Measurements from ENCODE around the gene LGR4. TPM values are rescaled to one million over a fixed set of nuclear protein-coding genes. Genes with fewer than 3 reads are reported as not detected.
"Not testable (repeated sequence)": the region's sequence is repeated elsewhere in the genome, so short reads cannot be mapped to it uniquely, and the experiment has no call there.

The LGR4 gene
- total and polyA plus RNA-seq, 7 donors, result 11.3 to 44.3 (median 29.9) TPM

DNA sequence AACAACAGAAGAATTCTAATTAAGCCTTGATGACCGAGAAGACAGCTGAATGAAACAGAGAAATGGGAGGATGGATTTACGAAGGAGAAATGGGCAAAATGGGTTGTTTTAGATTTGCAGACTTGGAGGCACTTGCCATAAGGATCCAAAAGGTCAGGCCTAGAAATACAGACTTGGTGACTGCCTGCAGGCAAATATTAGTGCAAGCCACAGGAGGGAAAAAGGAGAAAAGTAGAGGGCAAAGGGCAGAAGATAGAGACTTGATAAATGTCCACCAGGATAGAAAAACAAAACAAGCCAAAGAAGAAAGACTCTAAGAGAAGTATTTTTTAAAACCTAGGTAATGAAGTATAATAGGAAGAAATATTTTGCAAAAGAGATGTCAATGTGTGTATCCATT, 122.7 kb downstream of the LGR4 start:
- Histone ChIP-seq H3K9me3 (no peaks in the 10 kb centered on the region), H3K27ac (no peak overlapping the region), H3K4me3 (no peak overlapping the region), H3K4me1 (peaks cover 0 to 16% (median 8%) of the 10 kb centered on the region in 4 donors), H3K27me3 (no peaks in the 10 kb centered on the region), H3K36me3 (no peaks in the 10 kb centered on the region)
- DNase-seq, result no peak
- TF ChIP-seq EP300 (IDR thresholded peaks at IDR 0.05) (no peak), POLR2A (IDR thresholded peaks at IDR 0.05) (no peak), POLR2AphosphoS5 (IDR thresholded peaks at IDR 0.05) (no peak)
- TF ChIP-seq, protein P1, sequence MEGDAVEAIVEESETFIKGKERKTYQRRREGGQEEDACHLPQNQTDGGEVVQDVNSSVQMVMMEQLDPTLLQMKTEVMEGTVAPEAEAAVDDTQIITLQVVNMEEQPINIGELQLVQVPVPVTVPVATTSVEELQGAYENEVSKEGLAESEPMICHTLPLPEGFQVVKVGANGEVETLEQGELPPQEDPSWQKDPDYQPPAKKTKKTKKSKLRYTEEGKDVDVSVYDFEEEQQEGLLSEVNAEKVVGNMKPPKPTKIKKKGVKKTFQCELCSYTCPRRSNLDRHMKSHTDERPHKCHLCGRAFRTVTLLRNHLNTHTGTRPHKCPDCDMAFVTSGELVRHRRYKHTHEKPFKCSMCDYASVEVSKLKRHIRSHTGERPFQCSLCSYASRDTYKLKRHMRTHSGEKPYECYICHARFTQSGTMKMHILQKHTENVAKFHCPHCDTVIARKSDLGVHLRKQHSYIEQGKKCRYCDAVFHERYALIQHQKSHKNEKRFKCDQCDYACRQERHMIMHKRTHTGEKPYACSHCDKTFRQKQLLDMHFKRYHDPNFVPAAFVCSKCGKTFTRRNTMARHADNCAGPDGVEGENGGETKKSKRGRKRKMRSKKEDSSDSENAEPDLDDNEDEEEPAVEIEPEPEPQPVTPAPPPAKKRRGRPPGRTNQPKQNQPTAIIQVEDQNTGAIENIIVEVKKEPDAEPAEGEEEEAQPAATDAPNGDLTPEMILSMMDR (IDR thresholded peaks at IDR 0.05), result no peak
- 95 to 96% methylated on average over 2 of the region's 2 CpGs for WGBS, 2 donors
- intact Hi-C loops (cut with DNase I), result no loop called here

DNA sequence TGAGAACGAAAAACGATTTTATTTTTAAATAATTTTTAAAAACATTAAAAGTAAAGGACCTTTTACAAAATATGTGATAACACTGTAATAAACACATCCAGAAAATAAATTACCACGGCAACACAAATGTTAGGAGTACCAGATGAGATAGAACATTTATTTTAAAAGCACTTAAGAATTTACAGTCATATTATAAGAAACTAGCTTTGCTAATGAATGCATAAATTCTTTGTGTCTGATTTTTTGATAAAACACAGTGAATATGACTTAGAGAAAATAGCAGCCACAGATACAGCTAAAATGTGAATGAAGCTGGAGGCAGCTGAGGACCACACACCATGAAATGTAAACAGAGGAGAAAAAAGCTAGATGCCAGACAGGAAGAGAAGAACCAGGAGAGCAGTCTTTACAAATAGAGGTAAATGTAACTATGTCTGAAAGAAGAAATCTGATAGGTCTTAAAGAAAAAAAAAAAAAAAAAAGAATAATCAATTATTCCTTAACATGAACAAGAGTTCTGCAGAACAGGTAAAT, 124.2 kb downstream of the LGR4 start:
- H3K9me3 ChIP-seq, result no peaks in the 10 kb centered on the region
- peaks cover 0 to 16% (median 8%) of the 10 kb centered on the region in 4 donors for H3K4me1 ChIP-seq
- no peaks in the 10 kb centered on the region for H3K27me3 ChIP-seq
- no peak overlapping the region for H3K4me3 ChIP-seq
- no peaks in the 10 kb centered on the region for H3K36me3 ChIP-seq
- WGBS, 2 donors, result 16 to 34% methylated on average over 3 of the region's 3 CpGs
- TF ChIP-seq POLR2AphosphoS5 (IDR thresholded peaks at IDR 0.05), result peak in 2 of 4 donors; percentile 52 to 53
- TF ChIP-seq POLR2A (IDR thresholded peaks at IDR 0.05), result no peak
- no peak overlapping the region for H3K27ac ChIP-seq
- DNase-seq, result no peak
- intact Hi-C loops (cut with DNase I), result no loop called here

DNA sequence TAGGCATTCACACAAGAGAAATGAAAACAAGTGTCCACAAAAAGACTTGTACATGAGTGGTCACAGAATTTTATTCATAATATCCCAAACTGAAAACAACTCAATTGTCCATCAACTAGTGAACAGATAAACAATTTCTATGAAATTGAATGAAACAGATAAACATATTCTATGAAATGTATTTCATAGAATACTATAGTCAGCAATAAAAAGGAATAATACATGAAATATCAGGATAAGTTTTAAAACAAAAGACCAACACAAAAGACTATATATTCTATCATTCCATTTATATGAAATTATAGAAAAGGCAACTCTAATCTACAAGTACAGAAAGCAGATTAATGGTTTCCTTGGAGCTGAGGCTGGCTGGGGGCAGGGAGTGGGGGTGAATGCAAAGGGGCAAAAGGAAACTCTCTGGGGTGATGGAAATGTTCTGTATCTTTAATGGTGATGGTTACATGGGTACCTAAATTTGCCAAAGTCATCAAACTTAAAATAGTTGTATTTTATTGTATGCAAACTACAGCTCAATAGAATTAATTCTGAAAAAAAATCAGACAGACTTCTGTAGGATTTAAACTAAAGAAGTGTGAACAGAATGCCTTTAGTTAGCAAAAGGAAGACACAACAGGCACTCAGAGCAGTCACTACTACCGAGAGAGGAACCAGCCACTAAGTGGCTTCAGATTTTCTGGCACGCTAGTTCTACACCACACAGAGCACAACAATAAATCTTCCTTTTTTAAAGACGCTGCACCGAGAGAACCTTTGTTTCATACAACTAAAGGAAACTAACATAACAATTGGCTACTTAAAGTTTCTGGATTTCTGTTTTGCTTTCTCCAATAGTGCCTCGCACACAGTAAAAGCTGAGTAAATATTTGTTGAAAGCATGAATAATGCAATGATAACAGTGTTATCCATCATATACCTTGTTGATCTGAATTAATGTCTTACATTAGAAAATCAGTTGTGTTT, 124.9 kb downstream of the LGR4 start:
- Histone ChIP-seq H3K27ac (no peak overlapping the region), H3K36me3 (no peaks in the 10 kb centered on the region), H3K4me3 (no peak overlapping the region), H3K4me1 (peaks cover 0 to 16% (median 8%) of the 10 kb centered on the region in 4 donors), H3K9me3 (no peaks in the 10 kb centered on the region), H3K27me3 (no peaks in the 10 kb centered on the region)
- TF ChIP-seq, protein P1 (IDR thresholded peaks at IDR 0.05), result no peak
- TF ChIP-seq POLR2AphosphoS5 (IDR thresholded peaks at IDR 0.05), result peak in 2 of 4 donors; percentile 25 to 34
- DNase-seq, result no peak
- intact Hi-C loops (cut with DNase I), result no loop called here
- WGBS, 2 donors, result 11 to 41% methylated on average over 5 of the region's 5 CpGs

DNA sequence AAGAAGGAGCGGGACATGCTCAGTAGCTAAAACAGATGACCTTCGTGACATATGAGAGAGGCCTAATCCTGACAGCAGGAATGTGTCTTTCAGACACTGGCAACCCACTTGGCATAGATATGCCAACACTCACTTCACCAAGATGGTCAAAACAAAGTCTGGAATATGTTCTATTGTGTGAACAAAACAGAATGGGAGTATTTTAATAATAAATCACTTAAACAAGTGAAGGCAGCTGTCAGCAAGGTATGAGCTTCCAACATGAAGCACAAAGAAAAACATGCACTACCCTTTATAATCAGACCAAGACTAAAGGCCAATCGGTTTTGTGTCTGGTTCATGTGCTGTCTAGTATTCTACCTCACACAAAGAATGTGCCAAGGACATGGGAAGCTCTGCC, 132.6 kb downstream of the LGR4 start:
- no peak overlapping the region for H3K4me3 ChIP-seq
- intact Hi-C loops (cut with DNase I), result no loop called here
- no peaks in the 10 kb centered on the region for H3K9me3 ChIP-seq
- peaks cover 0 to 18% (median 11%) of the 10 kb centered on the region in 4 donors for H3K4me1 ChIP-seq
- 91 to 94% methylated on average over 3 of the region's 3 CpGs for WGBS, 2 donors
- no peak for DNase-seq
- TF ChIP-seq, protein P1 (IDR thresholded peaks at IDR 0.05), result no peak
- TF ChIP-seq EP300 (IDR thresholded peaks at IDR 0.05) (no peak), POLR2A (IDR thresholded peaks at IDR 0.05) (no peak)
- no peaks in the 10 kb centered on the region for H3K27me3 ChIP-seq
- no peaks in the 10 kb centered on the region for H3K36me3 ChIP-seq
- no peak overlapping the region for H3K27ac ChIP-seq

DNA sequence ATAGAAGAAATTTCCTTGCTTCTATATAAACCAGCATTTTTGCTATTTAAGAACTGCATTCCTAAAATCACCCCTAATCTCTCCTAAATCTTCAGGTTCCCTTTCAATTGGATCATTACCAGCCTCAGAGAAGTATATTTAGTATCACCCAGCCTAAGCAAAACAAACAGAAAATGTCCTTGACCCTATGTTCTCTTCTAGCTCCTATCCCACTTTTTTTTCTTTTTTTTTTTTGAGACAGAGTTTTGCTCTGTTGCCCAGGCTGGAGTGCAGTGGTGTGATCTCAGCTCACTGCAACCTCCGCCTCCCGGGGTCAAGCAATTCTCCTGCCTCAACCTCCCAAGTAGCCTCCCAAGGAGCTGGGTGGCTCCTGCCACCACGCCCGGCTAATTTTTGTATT, 137.8 kb downstream of the LGR4 start:
- intact Hi-C loops (cut with DNase I); H3K27ac ChIP-seq; H3K36me3 ChIP-seq; DNase-seq; H3K9me3 ChIP-seq; H3K27me3 ChIP-seq; H3K4me3 ChIP-seq: not testable (repeated sequence)
- H3K4me1 ChIP-seq, result peaks cover 0 to 17% (median 5%) of the 10 kb centered on the region in 4 donors
- 97 to 98% methylated on average over 4 of the region's 4 CpGs for WGBS, 2 donors
